HG03378 (cell line): ENCODE measurements around the gene VILL.
"Not testable (repeated sequence)": the region's sequence is repeated elsewhere in the genome, so short reads cannot be mapped to it uniquely, and the experiment has no call there.

ENCODE experiments used
- ATAC-seq: cut with Tn5 transposase; IDR thresholded peaks from one replicate; pipeline ENCODE4 v1.9.1; 2021; ENCODE audit warnings: mild to moderate bottlenecking, moderate library complexity; ENCODE audit not compliant: unreplicated experiment

VILL gene

GRCh38 chr3:37963016-37963415 lies 27.6 kb upstream of the VILL start:
- no peak for ATAC-seq

DNA sequence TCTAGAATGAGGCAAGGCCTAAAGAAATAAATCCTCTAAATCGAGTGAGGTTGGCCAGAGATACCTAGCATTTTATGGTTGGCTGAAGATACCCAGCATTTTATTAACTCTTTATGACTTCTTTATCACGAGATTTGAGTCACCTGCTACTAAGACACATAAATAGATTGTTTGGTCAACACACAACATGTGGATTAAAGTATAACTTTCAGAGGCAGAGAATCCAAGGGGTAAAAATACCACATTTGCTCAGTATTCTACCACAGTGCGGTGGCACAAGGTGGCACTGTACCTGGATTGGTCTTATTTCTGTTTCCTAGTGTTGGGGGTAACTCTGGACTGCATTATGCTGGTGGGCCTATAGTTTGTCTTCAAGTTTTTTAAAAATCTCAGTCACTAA lies 27.0 kb upstream of the VILL start:
- no peak for ATAC-seq

DNA sequence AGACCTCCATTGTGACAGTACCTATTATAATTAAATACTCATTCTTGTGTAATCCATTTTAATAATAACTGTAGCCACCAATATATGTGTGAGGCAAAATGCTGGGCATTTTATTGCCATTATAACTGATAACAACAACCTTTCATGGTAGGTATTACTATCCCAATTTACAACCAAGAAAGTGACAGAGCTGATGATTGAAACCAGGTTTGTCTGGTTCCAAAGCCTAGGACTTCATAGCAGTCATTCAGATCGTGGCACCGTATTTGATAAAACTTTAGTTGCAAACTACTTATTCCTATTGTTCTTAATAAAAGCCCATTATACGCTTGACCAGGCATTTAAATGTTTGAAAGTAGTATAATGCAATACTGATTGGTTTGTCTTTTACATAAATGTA lies 26.4 kb upstream of the VILL start:
- ATAC-seq: no peak

DNA sequence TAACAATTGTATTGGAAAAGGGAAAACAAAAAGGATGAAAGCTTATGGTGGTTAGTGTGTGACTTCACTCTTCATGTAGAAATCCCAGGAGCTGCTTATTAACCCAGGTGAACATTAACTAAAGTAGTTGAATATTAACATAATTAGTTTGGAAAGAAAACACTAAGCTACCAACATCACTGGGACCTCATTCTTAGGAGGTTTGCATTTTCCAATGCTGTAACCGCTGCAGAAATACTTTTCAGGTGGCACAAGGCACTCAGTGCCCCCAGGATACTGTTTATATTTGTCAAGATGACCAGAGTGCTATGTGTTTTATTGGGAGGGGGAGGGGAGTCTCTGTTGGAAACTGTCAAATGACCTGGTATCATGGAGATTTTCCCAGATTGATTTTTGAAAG lies 25.9 kb upstream of the VILL start:
- no peak for ATAC-seq

- ATAC-seq: no peak
Measured at GRCh38 chr3:37967260-37967881, 23.2 kb upstream of the VILL start.

GRCh38 chr3:37968199-37968598 lies 22.4 kb upstream of the VILL start:
- ATAC-seq: no peak

DNA sequence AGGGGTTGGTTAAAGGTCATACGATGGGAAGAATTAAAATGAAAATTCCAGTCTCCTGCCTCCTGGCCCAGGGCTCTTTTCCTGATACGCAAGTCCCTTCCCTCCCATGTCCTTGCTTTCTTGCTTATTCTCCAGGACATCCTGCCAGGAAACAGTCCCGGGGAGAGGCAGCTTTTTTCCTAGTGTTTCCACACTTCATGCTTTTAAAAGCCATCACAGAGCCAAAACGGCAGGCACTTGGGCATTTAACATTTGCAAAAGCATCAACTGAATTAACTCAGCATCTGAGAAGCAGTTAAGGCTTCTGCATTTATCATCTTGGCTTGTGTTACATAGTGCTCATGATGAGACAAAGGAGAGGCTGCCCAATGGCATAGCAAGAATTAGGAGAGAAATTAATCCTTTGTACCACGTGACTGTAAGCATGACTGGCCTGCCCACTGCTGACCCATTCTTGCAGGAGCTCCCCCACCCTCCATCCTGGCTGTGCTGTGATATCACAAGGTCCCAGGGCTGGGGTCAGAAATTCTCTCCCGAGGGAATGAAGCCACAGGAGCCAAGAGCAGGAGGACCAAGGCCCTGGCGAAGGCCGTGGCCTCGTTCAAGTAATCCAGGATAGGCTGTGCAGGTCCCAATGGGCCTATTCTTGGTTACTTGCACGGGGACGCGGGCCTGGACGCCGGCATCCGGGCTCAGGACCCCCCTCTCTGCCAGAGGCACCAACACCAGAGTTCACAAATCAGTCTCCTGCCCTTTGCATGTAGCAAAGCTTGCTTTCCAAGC lies 21.6 kb upstream of the VILL start:
- no peak for ATAC-seq

GRCh38 chr3:37969596-37970100 lies 20.9 kb upstream of the VILL start:
- ATAC-seq: no peak

GRCh38 chr3:37970802-37971201 lies 19.8 kb upstream of the VILL start:
- no peak for ATAC-seq

GRCh38 chr3:37971467-37971866 lies 19.1 kb upstream of the VILL start:
- ATAC-seq: no peak

- ATAC-seq: not testable (repeated sequence)
Measured at GRCh38 chr3:37972056-37972455, 18.5 kb upstream of the VILL start.

DNA sequence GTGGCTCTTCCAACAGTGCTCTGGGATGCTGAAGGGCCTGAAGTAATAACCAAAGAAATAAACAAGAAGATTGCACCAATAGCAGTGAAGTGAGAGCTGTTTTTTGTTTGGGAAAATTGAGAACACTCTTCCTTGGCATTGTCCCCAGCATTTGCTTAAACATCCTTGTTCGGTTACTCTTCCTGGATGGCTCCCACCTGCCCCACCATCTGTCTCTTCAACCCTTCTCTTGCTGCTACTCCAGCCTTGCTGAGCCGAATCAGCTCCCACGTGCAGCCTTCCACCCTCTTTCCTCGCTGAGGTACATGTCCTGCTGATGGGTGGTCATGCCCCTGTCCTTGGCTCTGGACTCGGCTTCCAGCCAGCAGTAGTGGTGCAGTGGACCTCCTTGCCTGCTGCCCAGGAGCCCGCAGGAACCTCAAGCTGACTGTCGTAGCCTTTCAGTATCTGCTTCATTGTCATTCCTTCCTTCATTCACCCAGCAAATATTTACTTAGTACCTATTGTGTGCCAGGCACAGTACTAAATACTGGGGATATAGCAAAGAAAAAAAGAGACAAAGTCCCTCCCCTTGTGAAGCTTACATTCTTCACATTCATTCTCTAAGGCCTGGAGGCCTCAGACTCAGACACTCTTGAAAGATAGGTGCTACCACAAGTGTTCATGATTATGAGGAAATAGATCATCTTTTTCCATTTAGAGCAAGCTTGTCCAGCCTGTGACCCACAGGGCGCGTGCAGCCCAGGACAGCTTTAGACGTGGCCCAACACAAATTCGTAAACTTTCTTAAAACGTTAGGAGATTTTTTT lies 17.1 kb upstream of the VILL start:
- no peak for ATAC-seq

GRCh38 chr3:37974121-37975083 lies 16.2 kb upstream of the VILL start:
- peak; percentile 87 for ATAC-seq

DNA sequence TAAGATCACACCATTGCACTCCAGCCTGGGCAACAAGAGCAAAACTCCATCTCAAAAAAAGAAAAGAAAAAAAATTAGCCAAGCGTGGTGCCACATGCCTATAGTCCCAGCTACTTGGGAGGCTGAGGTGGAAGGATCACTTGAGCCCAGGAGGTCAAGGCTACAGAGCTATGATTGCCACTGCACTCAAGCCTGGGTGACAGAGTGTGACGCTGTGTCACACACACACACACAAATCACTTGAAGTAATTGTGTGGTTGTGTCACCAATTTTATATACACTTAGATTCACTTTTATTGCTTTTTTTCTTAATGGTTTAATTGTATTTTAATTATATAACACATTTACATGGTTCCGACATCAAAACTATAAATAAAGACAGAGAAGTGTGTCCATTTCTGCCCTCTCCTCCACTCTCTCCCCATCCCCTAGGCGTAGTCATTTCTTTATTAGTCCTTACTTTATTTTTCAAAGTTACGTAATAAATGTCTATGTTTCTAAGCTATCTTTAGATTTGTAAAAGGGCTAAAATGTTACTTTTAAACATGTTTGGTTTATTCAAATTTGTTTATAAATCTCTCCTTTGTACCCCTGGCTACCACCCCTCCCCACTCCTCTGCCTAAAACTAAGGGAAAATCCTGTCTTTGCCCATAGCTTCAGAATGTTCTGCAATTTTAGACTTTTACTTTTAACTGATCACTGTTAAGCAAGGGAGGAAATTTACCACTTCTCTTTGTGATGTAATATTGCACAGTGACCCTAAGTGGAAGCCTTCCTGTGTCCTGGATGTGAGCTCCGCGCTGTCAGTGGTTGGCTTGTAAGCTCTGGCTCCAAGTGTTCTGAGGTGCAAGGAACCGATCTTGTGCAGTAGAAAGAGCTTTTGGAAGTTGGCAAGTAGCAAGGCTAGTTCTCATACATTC lies 10.8 kb upstream of the VILL start:
- no peak for ATAC-seq

DNA sequence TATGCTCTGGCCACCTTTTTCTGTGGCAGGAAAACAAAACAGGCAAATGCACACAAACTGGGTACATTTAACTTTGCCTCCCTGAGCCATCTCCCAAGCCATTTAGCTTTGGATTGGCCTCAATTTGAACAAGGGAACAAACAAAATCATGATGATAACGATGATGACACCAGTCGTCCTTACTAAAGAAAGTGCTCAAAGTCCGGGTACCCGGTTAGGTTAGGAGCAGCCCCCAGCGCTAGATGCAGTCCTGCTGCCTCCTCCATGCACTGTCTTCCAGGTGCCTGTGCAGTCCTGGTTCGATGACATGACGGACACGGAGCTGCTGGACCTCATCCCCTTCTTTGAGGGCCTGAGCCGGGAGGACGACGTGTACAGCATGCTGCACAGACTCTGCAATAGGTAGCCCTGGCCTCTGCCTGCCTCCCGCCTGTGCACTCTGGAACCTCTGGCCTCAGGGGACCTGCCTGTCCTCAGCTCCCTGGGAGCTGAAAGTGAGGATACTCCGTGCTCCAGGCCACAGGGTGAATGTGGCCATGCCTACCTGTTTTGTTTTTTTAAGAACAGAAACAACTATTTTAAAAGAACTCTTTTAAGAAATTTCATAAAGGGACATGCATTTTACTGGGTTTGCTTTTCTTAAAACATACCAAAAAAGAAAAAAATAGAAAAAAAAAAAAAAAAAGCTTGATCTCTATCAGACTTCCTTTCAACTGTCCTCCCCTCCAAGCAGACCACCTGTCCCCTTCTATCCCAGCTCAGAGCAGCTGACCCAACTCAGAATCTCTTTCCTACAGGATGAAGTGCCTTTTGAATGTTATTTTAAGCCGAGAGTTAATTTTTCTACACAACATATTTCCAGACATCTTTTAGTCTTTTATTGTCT lies 9.9 kb upstream of the VILL start:
- ATAC-seq: no peak

DNA sequence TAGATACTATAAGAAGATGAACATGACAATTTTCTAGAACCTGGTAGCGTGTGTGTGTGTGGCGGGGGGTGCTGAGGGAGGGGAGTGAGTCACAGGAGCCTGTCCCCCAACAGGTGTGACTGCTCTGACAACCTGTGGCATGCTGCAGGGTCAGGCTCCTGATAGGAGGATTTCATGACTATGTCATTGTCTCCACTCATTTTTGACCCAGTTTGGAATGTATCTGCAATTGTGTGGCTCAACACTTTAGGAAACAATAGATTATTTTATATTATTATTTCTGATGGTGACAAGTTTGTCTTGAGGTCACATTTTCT lies 9.3 kb upstream of the VILL start:
- no peak for ATAC-seq

DNA sequence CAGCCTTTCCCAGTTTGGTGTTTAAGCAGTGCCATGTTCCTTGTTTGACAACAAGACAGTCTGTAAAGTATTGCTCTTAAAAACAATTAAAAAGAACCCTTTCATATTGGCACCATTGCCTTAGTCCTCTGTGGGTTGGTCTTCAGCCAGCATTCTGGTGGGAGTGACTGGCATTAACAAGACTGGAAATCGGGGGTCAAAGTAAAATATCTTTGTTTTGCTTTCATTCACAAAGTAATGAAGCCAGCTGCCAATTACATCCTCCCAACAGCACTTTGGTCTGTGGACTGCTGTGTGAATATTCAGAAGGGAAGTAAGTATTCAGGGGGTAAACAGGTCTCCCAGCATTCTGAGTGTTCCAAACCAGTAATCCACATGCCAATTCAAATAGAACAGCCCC lies 8.3 kb upstream of the VILL start:
- no peak for ATAC-seq

DNA sequence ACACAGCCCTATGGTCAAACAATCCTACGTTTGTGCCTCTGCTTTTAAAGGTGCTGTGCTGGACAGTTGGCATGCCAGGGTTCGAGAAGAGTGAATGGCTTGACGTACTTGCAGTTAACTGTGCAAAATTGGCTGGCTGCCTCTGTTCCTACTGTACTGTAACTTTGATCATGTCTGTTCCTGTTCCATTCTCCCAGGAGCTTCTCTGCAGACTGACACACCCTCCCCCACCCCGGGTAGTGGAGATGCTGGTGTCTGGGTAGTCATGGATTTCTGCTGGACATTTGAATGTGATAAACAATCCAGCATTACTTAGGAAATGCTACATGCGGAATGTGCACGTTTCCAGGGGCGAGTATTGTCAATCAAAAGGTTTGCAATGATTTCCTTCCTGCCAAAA lies 6.5 kb upstream of the VILL start:
- no peak for ATAC-seq

DNA sequence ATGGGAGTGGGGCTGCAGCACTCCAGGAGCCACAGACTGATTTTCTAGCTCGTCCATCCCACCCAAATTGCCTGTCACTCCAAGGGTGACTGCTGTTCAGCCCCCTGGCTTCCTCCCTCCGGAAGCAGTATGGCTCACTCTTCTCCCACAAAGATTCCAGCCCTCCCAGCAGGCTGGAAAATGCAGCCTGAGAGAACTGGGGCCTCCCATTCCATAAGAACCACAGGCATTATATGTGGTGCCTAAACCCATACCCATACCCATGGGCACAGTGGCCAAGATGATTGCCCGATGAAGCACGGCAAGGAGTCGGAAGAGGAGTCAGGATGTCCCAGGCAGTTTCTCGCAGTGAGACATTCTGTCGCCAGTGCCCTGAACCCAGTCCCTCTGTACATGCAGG lies 6.0 kb upstream of the VILL start:
- no peak for ATAC-seq
